HCT116 (cell line): ENCODE data around the gene MYOG. TPM values are rescaled to one million over a fixed set of nuclear protein-coding genes. Genes with fewer than 3 reads are reported as not detected.

Experiments
- ATAC-seq: fragments of 200-7000 bp; cut with Tn5 transposase; 2 replicates; pipeline ENCODE4 v1.9.1; 2020; ENCODE audit warnings: mild to moderate bottlenecking, moderate library complexity
- BruUV-seq: library from RNA; stranded (reverse); fragments of 400-500 nt; replicated peaks from 2 replicates; lab custom pipeline; 2021; lab: Mats Ljungman, UMichigan
- CTCF ChIA-PET: fragments of 300-600 bp; sonication (Branson Sonifier 250); formaldehyde crosslinking; loops from one replicate; lab custom pipeline; 2021; ENCODE audit warnings: antibody characterized with exemption; lab: Charles Lee
- POLR2A ChIA-PET: fragments of 300-600, 350-600 bp; sonication (Branson Sonifier 250); formaldehyde crosslinking; loops from one replicate; lab custom pipeline; 2021; ENCODE audit warnings: antibody characterized with exemption; lab: Charles Lee
- RAD21 ChIA-PET, 2 experiments: fragments of 300-600 bp; sonication (Branson Sonifier 250); formaldehyde crosslinking; loops; one replicate each; lab custom pipeline; 2023; ENCODE audit warnings: low total read pairs in 2 of 2; ENCODE audit not compliant: uncharacterized antibody in 2 of 2, unreplicated experiment in 2 of 2, low non-redundant PET in 1 of 2; lab: Charles Lee
- DNase-seq: peaks from one replicate; pipeline ENCODE4 v3.0.0-alpha.2; 2010; ENCODE audit warnings: low read depth, low spot score
- H2AFZ ChIP-seq: fragments of 200-600 bp; shearing (Covaris generic), sonication (generic); 2 replicates; pipeline ENCODE4 v1.6.1; 2017; ENCODE audit warnings: low read depth, mixed run types, mixed read lengths, antibody characterized with exemption, low read length; ENCODE audit not compliant: poor library complexity, severe bottlenecking
- H3K27ac ChIP-seq: 2 replicates; pipeline ENCODE4 v1.5.1; 2012; ENCODE audit warnings: low read depth, low read length
- H3K27me3 ChIP-seq: fragments of 200-600 bp; sonication (generic); 2 replicates; pipeline ENCODE4 v1.6.1; 2016; ENCODE audit warnings: mixed run types, low read length, mixed read lengths; ENCODE audit not compliant: insufficient read depth
- H3K36me3 ChIP-seq, 2 experiments: fragments of 200-500 bp in 1 of 2; fragments of 200-600 bp in 1 of 2; sonication (Bioruptor generic) in 1 of 2; sonication (generic) in 1 of 2; 2 replicates each; pipeline versions ENCODE4 v1.5.1 to v1.6.1; 2014 to 2016; ENCODE audit warnings: low read length in 2 of 2, inconsistent platforms in 1 of 2, mixed read lengths in 1 of 2, mixed run types in 1 of 2; ENCODE audit not compliant: insufficient read depth in 2 of 2, control insufficient read depth in 1 of 2
- H3K4me1 ChIP-seq, 2 experiments: fragments of 200-600 bp in 1 of 2; sonication (generic) in 1 of 2; 2 replicates each; pipeline versions ENCODE4 v1.5.1 to v1.6.1; 2012 to 2017; ENCODE audit warnings: low read length in 2 of 2, inconsistent platforms in 1 of 2, mild to moderate bottlenecking in 1 of 2, mixed read lengths in 1 of 2, mixed run types in 1 of 2, moderate library complexity in 1 of 2; ENCODE audit not compliant: insufficient read depth in 2 of 2, control insufficient read depth in 1 of 2
- H3K4me2 ChIP-seq: fragments of 200-600 bp; sonication (generic); 2 replicates; pipeline ENCODE4 v1.6.1; 2017; ENCODE audit warnings: mixed run types, low read length, mixed read lengths
- H3K4me3 ChIP-seq, 2 experiments: fragments of 200-600 bp in 1 of 2; sonication (generic) in 1 of 2; replicated peaks in 1 of 2; 2 replicates each; pipeline ENCODE4 v1.5.1; 2011 to 2016; ENCODE audit warnings: low read length in 2 of 2, control low read depth in 1 of 2, low read depth in 1 of 2, mild to moderate bottlenecking in 1 of 2, mixed read lengths in 1 of 2, mixed run types in 1 of 2
- H3K79me2 ChIP-seq: fragments of 200-600 bp; sonication (generic); 2 replicates; pipeline ENCODE4 v1.6.1; 2017; ENCODE audit warnings: mild to moderate bottlenecking, mixed run types, low read length, moderate library complexity, mixed read lengths; ENCODE audit not compliant: insufficient read depth
- H3K9ac ChIP-seq: fragments of 200-600 bp; sonication (generic); 2 replicates; pipeline ENCODE4 v1.6.1; 2016; ENCODE audit warnings: low read length, mixed read lengths
- H3K9me2 ChIP-seq: fragments of 200-600 bp; sonication (generic), shearing (Covaris generic); 2 replicates; pipeline ENCODE4 v1.6.1; 2017; ENCODE audit warnings: mixed run types, mild to moderate bottlenecking, moderate library complexity; ENCODE audit not compliant: insufficient read depth
- H3K9me3 ChIP-seq, 2 experiments: fragments of 200-500 bp in 1 of 2; fragments of 200-600 bp in 1 of 2; sonication (Bioruptor generic) in 1 of 2; sonication (generic) in 1 of 2; 2 replicates each; pipeline ENCODE4 v1.6.1; 2014 to 2017; ENCODE audit warnings: low read length in 2 of 2, mixed read lengths in 2 of 2, inconsistent platforms in 1 of 2, low read depth in 1 of 2, mild to moderate bottlenecking in 1 of 2, mixed run types in 1 of 2, moderate library complexity in 1 of 2; ENCODE audit not compliant: control insufficient read depth in 1 of 2, insufficient read depth in 1 of 2
- H4K20me1 ChIP-seq: fragments of 200-600 bp; sonication (generic), shearing (Covaris generic); 2 replicates; pipeline ENCODE4 v1.6.1; 2017; ENCODE audit warnings: mixed run types, mild to moderate bottlenecking, moderate library complexity; ENCODE audit not compliant: insufficient read depth
- ATF3 ChIP-seq: IDR thresholded peaks from 2 replicates; pipeline ENCODE4 v1.6.1; 2012
- CEBPB ChIP-seq: IDR thresholded peaks from 2 replicates; pipeline ENCODE4 v1.6.1; 2012; ENCODE audit warnings: low read depth
- EGR1 ChIP-seq: IDR thresholded peaks from 2 replicates; pipeline ENCODE4 v1.6.1; 2012; ENCODE audit warnings: low read depth
- ELF1 ChIP-seq: IDR thresholded peaks from 2 replicates; pipeline ENCODE4 v1.6.1; 2012; ENCODE audit warnings: low read depth, borderline replicate concordance
- EZH2phosphoT487 ChIP-seq: fragments of 200-600 bp; IDR thresholded peaks from 2 replicates; pipeline ENCODE4 v1.6.1; 2018; ENCODE audit warnings: antibody characterized with exemption, borderline replicate concordance
- FOSL1 ChIP-seq: IDR thresholded peaks from 2 replicates; pipeline ENCODE4 v1.6.1; 2012; ENCODE audit warnings: low read depth
- JUND ChIP-seq: IDR thresholded peaks from 2 replicates; pipeline ENCODE4 v1.6.1; 2012
- POLR2A ChIP-seq: IDR thresholded peaks from 2 replicates; pipeline ENCODE4 v1.7.0; 2011; ENCODE audit warnings: borderline replicate concordance; ENCODE audit not compliant: insufficient read depth, insufficient read length; ENCODE audit errors: extremely low read depth
- POLR2AphosphoS5 ChIP-seq: IDR thresholded peaks from 2 replicates; pipeline ENCODE4 v1.6.1; 2011; ENCODE audit warnings: mild to moderate bottlenecking, low read depth, low read length, moderate library complexity
- RAD21 ChIP-seq: IDR thresholded peaks from 2 replicates; pipeline ENCODE4 v1.6.1; 2012; ENCODE audit warnings: low read depth, mild to moderate bottlenecking
- SIN3A ChIP-seq: IDR thresholded peaks from 2 replicates; pipeline ENCODE4 v1.6.1; 2012; ENCODE audit warnings: low read depth
- SP1 ChIP-seq: IDR thresholded peaks from 2 replicates; pipeline ENCODE4 v1.6.1; 2012; ENCODE audit warnings: low read depth
- YY1 ChIP-seq: IDR thresholded peaks from 2 replicates; pipeline ENCODE4 v1.6.1; 2011; ENCODE audit warnings: low read length, low read depth, moderate library complexity, mild to moderate bottlenecking; ENCODE audit not compliant: insufficient replicate concordance; ENCODE audit errors: extremely low read depth
- ZFX ChIP-seq: fragments of 450-650 bp; IDR thresholded peaks from 2 replicates; pipeline ENCODE4 v1.6.1; 2017
- ZNF274 ChIP-seq: fragments of 200-500 bp; sonication (Bioruptor generic); IDR thresholded peaks from 2 replicates; pipeline ENCODE4 v1.6.1; 2014; ENCODE audit warnings: mild to moderate bottlenecking, low read depth, low read length, inconsistent platforms
- intact Hi-C: fragments of 100-400 bp; cut with micrococcal nuclease; formaldehyde crosslinking; loops from 2 replicates; pipeline ENCODE4 v1.10.0; 2022
- total RNA-seq: library from RNA; stranded (reverse); gene quantifications from one replicate; pipeline ENCODE4 v1.2.1, GENCODE V29; 2021; ENCODE audit not compliant: unreplicated experiment
- TF ChIP-seq, protein P1 (sequence below): IDR thresholded peaks from 2 replicates; pipeline ENCODE4 v1.6.1; 2011; ENCODE audit warnings: mild to moderate bottlenecking, low read length, moderate library complexity; ENCODE audit not compliant: insufficient replicate concordance; ENCODE audit errors: extremely low read depth
- TF ChIP-seq, protein P2 (sequence below), 3 experiments: fragments of 200-600 bp in 1 of 3; sonication (generic) in 1 of 3; IDR thresholded peaks in 2 of 3; conservative IDR thresholded peaks in 1 of 3; 2 replicates each; pipeline ENCODE4 v1.5.1; 2012 to 2017; ENCODE audit warnings: low read depth in 2 of 3, low read length in 2 of 3, antibody characterized with exemption in 1 of 3, borderline replicate concordance in 1 of 3, control low read depth in 1 of 3, mild to moderate bottlenecking in 1 of 3, mixed read lengths in 1 of 3, mixed run types in 1 of 3, moderate library complexity in 1 of 3; ENCODE audit not compliant: insufficient read depth in 1 of 3

MYOG gene
- total RNA-seq, 1 experiment from 2014 or later: not detected

DNA sequence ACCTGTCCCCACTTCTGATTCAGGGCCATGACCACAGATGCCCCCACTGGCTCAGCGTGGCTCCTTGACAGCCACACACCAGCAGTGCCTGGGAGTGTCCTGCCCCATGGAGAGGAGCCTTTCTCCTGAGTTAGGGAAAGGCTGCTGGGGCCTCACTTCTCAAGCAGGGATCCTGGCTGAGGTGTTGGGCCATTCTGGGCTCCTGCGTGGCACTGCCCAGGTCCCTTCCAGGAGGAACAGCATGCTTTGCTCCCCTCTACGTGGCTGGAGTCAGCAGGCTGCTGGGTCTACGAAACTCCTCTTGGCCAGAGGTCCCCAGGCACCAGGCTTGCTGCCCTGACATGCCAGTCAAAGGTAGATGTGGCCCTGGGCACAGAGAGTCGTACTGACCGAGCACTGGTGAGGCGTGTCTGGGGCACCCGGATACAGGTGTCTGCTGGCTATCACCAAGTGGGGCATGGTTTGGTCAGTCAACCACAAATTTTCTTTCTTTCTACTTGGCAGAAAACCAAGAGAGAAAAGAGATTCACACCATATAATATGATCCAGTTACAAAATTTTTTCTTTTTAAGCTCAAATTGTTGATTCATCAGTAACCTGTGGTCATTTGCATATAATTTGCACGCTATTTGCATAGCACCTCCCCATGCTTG, 45.9 kb upstream of the MYOG start (continued):
- TF ChIP-seq, protein P1, sequence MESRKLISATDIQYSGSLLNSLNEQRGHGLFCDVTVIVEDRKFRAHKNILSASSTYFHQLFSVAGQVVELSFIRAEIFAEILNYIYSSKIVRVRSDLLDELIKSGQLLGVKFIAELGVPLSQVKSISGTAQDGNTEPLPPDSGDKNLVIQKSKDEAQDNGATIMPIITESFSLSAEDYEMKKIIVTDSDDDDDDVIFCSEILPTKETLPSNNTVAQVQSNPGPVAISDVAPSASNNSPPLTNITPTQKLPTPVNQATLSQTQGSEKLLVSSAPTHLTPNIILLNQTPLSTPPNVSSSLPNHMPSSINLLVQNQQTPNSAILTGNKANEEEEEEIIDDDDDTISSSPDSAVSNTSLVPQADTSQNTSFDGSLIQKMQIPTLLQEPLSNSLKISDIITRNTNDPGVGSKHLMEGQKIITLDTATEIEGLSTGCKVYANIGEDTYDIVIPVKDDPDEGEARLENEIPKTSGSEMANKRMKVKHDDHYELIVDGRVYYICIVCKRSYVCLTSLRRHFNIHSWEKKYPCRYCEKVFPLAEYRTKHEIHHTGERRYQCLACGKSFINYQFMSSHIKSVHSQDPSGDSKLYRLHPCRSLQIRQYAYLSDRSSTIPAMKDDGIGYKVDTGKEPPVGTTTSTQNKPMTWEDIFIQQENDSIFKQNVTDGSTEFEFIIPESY: no peak
- TF ChIP-seq EZH2phosphoT487: no peak
- TF ChIP-seq ATF3: no peak
- no peak for TF ChIP-seq CEBPB
- no peak for TF ChIP-seq YY1
- TF ChIP-seq POLR2AphosphoS5: no peak
- no peak for TF ChIP-seq ZFX
- TF ChIP-seq POLR2A: no peak

DNA sequence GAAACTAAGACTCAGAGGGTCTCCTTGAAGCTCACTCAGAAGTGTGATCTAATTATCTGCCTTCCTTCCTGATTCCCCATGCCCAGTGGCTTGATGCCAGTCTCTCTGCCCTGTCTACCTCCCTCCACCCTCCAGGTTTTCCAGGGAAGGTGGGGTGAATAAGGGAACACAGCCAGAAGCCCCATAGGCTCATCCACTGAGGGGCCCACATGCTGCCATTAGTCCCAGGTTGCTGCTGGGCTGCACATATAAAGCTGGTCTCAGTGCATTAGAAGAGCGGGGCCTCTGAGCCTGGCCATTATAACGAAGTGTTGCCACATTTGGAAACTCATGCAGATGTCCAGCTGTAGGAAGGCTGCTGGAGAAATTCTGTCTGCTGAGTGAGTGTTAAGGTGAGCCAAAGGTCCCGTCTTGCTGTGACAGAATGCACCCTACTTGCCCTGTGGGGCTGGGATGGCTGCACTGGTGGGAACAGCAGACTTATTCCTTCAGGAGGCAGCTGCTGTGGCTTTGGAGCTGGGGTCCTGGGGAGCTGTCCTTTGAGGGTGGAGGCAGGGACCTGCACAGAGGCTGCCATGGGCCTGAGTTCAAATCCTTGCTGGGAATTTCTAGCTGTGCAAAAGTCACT, 44.7 kb upstream of the MYOG start:
- intact Hi-C loops: no loop called here
- ATAC-seq (no peak), DNase-seq (no peak)
- Histone ChIP-seq H3K4me1 (peaks cover 21 to 58% of the 10 kb centered on the region in 2 experiments; a peak in 3 of 4 replicates), H3K9me3 (no peaks in the 10 kb centered on the region), H3K4me2 (no peak overlapping the region), H3K4me3 (no peak overlapping the region), H4K20me1 (no peaks in the 10 kb centered on the region), H3K9me2 (no peaks in the 10 kb centered on the region), H3K9ac (no peak overlapping the region), H3K79me2 (no peaks in the 10 kb centered on the region), H3K36me3 (no peaks in the 10 kb centered on the region), H2AFZ (no peak overlapping the region), H3K27me3 (no peaks in the 10 kb centered on the region), H3K27ac (no peak overlapping the region)
- ChIA-PET POLR2A (no interaction called here), RAD21 (no interaction called here), CTCF (interaction anchor here (1.0 to 1.7 kb wide), 2 partner anchors 17 to 42 kb away, joined by 4 to 6 read pairs; no protein-coding TSS in a partner anchor)
- BruUV-seq: no TSS peak
- TF ChIP-seq ATF3 (no peak), POLR2AphosphoS5 (no peak), CEBPB (no peak), SP1 (no peak), EGR1 (no peak), ZNF274 (no peak), JUND (no peak), SIN3A (no peak), RAD21 (no peak), FOSL1 (no peak), ELF1 (no peak)
- TF ChIP-seq, protein P1: no peak
- TF ChIP-seq, protein P2, sequence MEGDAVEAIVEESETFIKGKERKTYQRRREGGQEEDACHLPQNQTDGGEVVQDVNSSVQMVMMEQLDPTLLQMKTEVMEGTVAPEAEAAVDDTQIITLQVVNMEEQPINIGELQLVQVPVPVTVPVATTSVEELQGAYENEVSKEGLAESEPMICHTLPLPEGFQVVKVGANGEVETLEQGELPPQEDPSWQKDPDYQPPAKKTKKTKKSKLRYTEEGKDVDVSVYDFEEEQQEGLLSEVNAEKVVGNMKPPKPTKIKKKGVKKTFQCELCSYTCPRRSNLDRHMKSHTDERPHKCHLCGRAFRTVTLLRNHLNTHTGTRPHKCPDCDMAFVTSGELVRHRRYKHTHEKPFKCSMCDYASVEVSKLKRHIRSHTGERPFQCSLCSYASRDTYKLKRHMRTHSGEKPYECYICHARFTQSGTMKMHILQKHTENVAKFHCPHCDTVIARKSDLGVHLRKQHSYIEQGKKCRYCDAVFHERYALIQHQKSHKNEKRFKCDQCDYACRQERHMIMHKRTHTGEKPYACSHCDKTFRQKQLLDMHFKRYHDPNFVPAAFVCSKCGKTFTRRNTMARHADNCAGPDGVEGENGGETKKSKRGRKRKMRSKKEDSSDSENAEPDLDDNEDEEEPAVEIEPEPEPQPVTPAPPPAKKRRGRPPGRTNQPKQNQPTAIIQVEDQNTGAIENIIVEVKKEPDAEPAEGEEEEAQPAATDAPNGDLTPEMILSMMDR (IDR thresholded peaks at IDR 0.05 in 2 of 3, conservative IDR thresholded peaks at IDR 0.05 in 1 of 3; ENCODE audit: borderline replicate concordance in 1 of 3, insufficient read depth in 1 of 3, low read depth in 2 of 3, low read length in 2 of 3): no peak
